OCI-M1 (cell line): ENCODE data around the gene DDA1.
"Not testable (repeated sequence)": the region's sequence is repeated elsewhere in the genome, so short reads cannot be mapped to it uniquely, and the experiment has no call there.

Source experiments
- DNase-seq: peaks from one replicate; lab custom pipeline; 2025; lab: John Stamatoyannopoulos, UW

The DDA1 gene

DNA sequence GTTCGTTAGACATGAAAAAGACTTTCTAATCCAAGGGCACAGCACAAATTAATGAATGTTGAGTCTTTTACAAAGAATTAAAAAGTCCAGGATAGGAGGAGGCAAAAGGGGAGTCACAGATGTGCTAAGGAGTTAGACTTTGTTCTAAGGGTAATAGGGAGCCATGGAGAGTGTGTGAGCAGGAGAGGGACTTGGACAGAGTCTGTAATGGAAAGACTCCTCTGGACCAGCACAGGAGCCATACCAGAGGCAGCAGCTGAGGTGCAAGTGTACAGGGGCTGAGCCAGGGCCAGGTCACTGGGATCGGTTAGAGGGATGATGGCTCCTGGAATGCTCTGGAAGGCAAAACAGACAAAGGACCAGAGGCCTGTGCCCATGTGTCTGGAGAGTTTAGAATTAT lies 38.5 kb downstream of the DDA1 start:
- DNase-seq, result no peak

DNA sequence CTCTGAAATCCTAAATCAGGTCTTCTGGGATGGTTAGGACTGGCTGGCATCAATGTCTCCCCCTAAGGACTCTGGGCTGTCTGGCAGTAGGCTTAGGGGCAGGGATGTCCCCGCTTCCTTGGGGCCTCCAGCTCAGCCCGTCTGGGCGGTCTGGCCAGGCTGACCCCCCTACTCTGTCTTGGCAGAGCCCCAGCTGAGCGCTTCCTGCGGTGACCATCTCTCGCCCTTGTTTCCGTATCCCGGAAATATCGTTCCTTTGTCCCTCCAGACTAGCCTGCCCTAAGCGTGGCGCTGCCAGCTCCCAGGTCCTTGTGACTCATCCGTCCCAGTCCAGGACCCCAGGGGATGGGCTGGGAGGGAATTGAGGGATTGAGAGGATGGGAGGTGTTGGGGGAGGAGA lies 39.3 kb downstream of the DDA1 start:
- DNase-seq, result no peak

GRCh38 chr19:17351815-17352435 lies 42.6 kb downstream of the DDA1 start:
- no peak for DNase-seq

GRCh38 chr19:17352608-17353280 lies 43.4 kb downstream of the DDA1 start:
- DNase-seq, result no peak

DNA sequence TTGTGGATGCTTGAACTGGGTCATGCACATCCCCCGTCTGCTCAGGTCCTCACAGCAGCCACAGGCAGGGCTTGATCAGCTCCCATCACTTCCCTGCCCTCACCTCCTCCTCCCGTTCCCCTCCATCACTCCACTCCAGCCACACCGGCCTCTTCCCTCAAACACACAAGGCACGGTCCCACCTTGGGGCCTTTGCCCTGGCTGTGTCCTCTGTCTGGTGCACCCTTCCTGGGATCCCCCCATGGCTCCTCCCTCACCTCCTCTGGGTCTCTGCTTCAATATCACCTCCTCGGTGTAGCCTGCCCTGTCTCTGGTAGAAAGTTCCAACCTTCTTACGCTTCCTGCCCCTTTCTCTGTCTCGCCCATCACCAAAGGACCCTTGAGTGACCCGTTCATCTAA lies 44.0 kb downstream of the DDA1 start:
- no peak for DNase-seq

GRCh38 chr19:17357078-17357666 lies 47.8 kb downstream of the DDA1 start:
- DNase-seq, result no peak

- DNase-seq, result no peak
Measured at GRCh38 chr19:17357724-17358123, 48.4 kb downstream of the DDA1 start.

GRCh38 chr19:17358395-17358794 lies 49.0 kb downstream of the DDA1 start:
- DNase-seq, result no peak

DNA sequence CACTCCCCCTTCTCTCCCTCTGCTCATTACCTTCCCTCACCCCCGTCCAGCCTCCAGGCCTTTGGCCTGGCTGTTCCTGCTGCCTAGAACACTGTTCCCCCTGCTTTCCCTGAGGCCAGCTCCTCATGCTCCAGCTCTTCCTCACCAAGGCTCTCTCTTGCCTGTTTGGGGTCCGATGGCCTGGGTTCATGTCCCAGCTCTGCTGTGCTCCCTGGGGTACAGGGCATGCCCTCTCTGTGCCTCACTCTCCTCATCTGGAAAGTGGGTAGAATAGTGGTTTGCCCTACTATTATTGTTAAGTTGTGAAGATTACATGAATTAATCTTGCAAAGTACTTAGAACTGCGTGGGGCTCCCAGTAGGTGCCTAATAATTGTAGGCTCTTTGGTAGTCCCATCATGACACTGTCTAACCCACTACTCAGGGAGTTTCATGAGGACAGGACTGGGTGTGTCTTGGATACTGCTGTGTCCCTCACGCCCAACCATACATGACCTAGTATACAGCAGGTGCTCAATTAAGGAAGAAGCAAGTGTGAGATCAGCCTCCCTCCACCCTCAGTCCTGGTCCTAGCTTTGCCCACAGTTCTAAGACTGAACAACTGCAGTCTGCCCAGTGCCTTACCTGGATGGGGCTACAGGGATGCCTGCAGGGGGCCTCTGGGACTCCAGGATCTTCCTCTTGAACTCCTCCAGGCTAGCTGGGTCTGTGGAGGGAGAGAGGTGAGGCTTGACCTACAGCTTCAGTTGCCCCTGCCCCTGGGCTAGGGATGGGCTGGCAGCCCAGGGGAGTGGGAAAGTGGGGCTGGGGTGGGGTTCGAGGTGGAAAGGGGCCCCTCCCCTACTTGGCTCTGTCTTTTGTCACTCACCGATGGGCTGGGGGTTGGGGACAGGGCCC lies 50.8 kb downstream of the DDA1 start:
- DNase-seq, result no peak

DNA sequence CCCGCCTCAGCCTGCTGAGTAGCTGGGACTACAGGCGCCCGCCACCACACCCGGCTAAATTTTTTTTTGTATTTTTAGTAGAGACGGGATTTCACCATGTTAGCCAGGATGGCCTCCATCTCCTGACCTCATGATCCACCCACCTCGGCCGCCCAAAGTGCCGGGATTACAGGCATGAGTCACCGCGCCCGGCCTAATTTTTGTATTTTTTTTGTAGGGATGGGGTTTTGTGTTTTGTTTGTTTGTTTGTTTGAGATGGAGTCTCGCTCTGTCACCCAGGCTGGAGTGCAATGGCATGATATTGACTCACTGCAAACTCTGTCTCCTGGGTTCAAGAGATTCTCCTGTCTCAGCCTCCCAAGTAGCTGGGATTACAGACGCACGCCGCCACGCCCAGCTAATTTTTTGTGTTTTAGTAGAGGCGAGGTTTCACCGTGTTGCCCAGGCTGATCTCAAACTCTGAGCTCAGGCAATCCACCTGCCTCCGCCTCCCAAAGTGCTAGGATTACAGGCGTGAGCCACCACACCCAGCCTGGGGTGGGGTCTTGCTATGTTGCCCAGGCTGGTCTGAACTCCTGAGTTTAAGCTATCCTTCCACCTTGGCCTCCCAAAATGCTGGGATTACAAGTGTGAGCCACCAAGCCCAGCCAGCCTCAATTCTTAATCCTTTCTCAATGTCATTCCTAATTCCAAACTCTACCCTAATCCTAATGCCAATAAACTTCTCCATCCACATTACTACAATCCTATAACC lies 54.7 kb downstream of the DDA1 start:
- DNase-seq, result not testable (repeated sequence)

DNA sequence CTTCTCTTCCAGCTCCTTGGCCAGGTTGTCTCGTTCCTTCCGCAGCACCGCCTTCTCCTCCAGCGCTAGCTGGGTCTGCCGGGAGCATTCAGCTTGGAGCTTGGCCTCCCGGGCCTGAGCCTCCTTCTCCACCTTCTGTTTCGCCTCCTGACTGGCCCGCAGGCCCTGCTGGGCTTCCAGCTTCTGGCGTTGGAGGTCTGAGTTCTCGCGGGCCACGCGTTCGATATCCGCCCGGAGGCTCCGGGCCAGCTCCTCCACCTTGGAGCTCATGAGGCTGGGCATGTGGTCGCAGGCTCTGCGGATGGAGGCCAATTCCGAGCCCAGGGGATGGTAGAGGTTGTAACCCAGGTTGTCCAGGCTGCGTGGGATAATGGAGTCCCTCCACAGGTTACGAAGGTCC lies 56.0 kb downstream of the DDA1 start:
- no peak for DNase-seq

DNA sequence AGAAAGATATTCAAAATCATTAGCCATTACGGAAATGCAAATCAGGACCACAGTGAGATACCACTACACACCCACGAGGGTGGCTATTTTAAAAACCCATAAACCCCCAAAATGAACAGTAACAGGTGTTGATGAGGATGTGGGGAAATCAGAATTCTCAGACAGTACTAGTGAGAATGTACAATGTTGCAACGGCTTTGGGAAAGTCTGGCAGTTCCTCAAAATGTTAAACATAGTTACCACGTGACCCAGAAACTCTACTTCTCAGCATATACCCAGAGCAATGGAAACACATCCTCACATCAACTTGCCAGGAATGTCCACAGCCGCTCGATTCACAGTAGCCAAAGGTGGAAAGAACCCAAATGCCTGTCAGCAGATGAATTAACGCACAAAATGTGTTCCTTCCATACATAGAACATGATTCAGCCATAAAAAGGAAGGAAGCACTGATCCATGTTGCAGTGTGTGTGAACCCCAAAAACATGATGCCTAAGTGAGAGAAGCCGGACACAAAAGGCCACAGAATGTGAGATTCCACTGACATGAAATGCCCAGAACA lies 60.7 kb downstream of the DDA1 start:
- peak; percentile 70 for DNase-seq
